ENCODE measurements around the gene FRG1.
"Not testable (repeated sequence)": the region's sequence is repeated elsewhere in the genome, so short reads cannot be mapped to it uniquely, and the experiment has no call there.

FRG1 gene

DNA sequence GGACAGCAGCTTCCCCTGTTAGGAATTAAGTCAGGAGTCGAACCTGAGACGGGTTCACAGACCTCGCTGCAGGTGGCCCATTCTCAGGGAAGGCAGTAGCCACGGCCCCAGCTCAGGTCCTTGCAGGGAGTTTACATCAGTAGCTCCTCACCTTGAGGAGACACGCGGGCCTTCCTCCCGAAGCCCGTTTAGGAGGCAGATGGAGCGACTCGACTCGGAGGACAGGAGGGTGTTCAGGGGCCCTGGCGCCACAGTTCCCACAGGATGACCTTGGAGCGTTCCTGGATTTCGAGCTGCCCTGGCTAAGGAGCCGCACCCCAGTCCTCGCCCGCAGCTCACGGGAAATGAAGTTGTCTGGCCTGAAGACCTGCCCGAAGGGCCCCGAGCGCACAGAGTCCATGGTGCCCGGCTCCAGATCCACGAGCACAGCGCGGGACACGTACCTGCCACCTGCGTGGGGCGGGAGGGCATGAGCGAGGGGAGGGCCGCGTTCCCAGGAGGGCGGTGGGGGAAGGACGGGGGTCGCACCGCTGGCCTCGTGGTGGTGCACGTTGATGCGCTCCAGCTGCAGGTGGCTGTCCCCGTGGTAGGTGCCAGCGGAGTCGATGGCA, 43.3 kb downstream of the FRG1 start:
- not testable (repeated sequence) for FAIRE-seq; DNase-seq (ENCODE audit: extremely low spot score, insufficient read length, low read depth)

DNA sequence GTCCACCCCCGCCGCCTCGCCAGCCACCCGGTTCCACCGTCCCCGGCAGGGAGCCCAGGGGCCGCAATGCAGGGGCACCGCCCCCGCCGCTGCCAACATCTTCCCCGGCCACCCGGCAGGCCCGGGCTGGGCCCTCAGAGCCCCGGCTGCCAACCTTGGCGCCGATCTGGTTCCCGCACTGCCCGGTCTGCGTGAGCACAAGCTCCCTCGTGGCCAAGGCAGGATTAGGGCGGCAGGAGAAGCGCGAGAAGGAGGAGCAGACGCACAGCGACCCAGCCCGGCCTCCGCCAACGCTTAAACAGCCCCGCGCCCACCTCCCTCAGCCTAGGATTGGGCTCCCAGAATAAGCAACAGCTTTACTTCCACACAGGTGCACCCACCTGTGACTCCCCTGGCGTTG, 44.0 kb downstream of the FRG1 start:
- FAIRE-seq; DNase-seq (ENCODE audit: extremely low spot score, insufficient read length, low read depth): not testable (repeated sequence)

DNA sequence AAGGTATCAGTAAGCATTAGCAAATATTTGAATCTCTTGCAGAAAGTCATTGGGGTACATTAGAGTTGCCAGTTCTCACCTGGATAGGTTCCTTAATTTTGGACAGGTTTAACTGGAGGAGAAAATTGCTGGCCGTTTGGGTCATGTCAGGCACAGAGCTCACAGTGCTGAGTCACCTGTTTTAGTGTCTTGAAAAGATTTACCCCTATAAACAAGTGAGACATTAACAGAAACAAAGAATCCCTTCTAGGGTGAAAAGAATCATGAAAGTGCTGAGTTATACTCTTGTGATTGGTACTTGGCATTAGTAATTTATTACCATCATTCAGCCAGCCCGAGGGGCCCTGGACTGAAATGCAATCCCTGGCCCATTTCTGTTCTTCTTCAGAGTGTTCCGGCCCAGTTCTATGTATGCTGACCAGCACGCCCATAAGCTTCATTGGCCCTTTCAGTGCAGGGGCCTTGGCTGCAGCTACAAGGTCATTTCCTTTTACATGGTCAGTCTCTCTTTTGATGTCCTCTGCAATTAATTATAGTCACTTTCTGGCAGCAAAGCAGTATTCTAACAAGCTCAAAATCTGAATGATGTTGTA, 45.1 kb downstream of the FRG1 start:
- DNase-seq (ENCODE audit: extremely low spot score, insufficient read length, low read depth); FAIRE-seq: not testable (repeated sequence)

DNA sequence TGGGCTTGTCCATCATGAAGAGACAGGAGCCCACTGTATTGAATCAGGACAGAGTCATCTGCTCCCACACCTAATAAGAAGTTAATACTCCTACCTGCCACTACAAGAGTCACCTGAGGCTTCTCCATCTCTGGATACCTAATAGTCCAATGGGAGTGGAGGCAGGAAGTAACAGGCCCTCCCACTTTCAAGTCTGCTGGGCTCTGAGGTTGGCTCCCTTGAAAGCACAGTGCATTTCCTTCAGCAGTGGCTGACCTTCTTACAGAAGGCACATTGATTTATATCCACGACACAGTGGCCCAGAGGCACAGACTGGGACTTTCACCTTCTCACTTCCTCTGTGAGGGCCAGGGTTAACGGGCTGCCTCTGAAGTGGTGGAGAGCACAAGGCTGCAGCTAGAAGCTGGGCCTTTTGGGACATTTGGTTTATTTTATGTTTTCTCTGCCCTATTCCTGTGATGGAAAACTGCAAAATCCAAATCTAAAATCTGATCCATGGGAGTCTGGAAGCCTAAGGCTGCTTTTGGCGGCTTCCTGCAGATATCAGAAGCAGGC, 48.3 kb downstream of the FRG1 start:
- DNase-seq (ENCODE audit: extremely low spot score, insufficient read length, low read depth) (no peak), FAIRE-seq (no peak)

DNA sequence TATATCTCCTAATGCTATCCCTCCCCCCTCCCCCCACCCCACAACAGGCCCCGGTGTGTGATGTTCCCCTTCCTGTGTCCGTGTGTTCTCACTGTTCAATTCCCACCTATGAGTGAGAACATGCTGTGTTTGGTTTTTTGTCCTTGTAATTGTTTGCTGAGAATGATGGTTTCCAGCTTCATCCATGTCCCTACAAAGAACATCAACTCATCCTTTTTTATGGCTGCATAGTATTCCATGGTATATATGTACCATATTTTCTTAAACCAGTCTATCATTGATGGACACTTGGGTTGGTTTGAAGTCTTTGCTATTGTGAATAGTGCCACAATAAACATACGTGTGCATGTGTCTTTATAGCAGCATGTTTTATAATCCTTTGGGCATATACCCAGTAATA, 49.3 kb downstream of the FRG1 start:
- FAIRE-seq; DNase-seq (ENCODE audit: extremely low spot score, insufficient read length, low read depth): not testable (repeated sequence)
